Bronchial epithelial cell (primary cell): Measurements from ENCODE around the gene ERFE. TPM values are rescaled to one million over a fixed set of nuclear protein-coding genes. Genes with fewer than 3 reads are reported as not detected.

Source experiments
- DNase-seq: peaks from one replicate; pipeline ENCODE4 v3.0.0-alpha.2; 2010; ENCODE audit warnings: low read depth
- FAIRE-seq: peaks from 2 replicates; lab custom pipeline; 2011; peaks lifted over from hg19 to GRCh38; lab: Jason Lieb, UNC
- H3K27me3 ChIP-seq: 2 replicates; pipeline ENCODE4 v1.5.1; 2011; ENCODE audit warnings: low read length; ENCODE audit not compliant: control insufficient read depth, insufficient read depth
- H3K36me3 ChIP-seq: 2 replicates; pipeline ENCODE4 v1.5.1; 2011; ENCODE audit warnings: low read length; ENCODE audit not compliant: control insufficient read depth, insufficient read depth
- H3K4me3 ChIP-seq: 2 replicates; pipeline ENCODE4 v1.5.1; 2011; ENCODE audit warnings: mild to moderate bottlenecking, low read depth, low read length, control low read depth
- CTCF ChIP-seq: IDR thresholded peaks from 2 replicates; pipeline ENCODE4 v1.5.1; 2011; ENCODE audit warnings: mild to moderate bottlenecking, moderate library complexity, low read length, control low read depth, inconsistent platforms; ENCODE audit not compliant: insufficient read depth, severe bottlenecking
- total RNA-seq: library from RNA; depleted of rRNA; stranded (reverse); fragments of >200 nt; gene quantifications from 2 replicates; pipeline ENCODE4 v1.2.1, GENCODE V29; 2014

The ERFE gene
- total RNA-seq, 1 donor from 2014 or later: 4.2 TPM

GRCh38 chr2:238125127-238125885, 33.5 kb upstream of the ERFE start:
- no peak for TF ChIP-seq CTCF
- no peak for DNase-seq
- no peak overlapping the region for H3K4me3 ChIP-seq
- peaks cover under 1% of the 10 kb centered on the region for H3K27me3 ChIP-seq
- H3K36me3 ChIP-seq: no peaks in the 10 kb centered on the region
- no peak for FAIRE-seq

- TF ChIP-seq CTCF: no peak
- no peak overlapping the region for H3K4me3 ChIP-seq
- no peaks in the 10 kb centered on the region for H3K27me3 ChIP-seq
- H3K36me3 ChIP-seq: no peaks in the 10 kb centered on the region
- FAIRE-seq: peak; percentile 99
- no peak for DNase-seq
Measured at GRCh38 chr2:238126338-238126737, 32.4 kb upstream of the ERFE start.

GRCh38 chr2:238126775-238127164, 32.0 kb upstream of the ERFE start:
- Histone ChIP-seq H3K36me3 (no peaks in the 10 kb centered on the region), H3K27me3 (peaks cover 2% of the 10 kb centered on the region), H3K4me3 (no peak overlapping the region)
- TF ChIP-seq CTCF: no peak
- DNase-seq: no peak
- no peak for FAIRE-seq

- DNase-seq (no peak), FAIRE-seq (no peak)
- no peaks in the 10 kb centered on the region for H3K36me3 ChIP-seq
- H3K4me3 ChIP-seq: no peak overlapping the region
- no peak for TF ChIP-seq CTCF
- H3K27me3 ChIP-seq: peaks cover 2% of the 10 kb centered on the region
Measured at GRCh38 chr2:238127165-238128060, 31.4 kb upstream of the ERFE start.

- no peak for TF ChIP-seq CTCF
- no peak for FAIRE-seq
- H3K4me3 ChIP-seq: no peak overlapping the region
- DNase-seq: no peak
- no peaks in the 10 kb centered on the region for H3K36me3 ChIP-seq
- peaks cover 2% of the 10 kb centered on the region for H3K27me3 ChIP-seq
Measured at GRCh38 chr2:238128061-238128440, 30.7 kb upstream of the ERFE start.
